Activated naive CD4-positive, alpha-beta T cell (primary cell): Measurements from ENCODE around the gene CCDC127.
"Not testable (repeated sequence)": the region's sequence is repeated elsewhere in the genome, so short reads cannot be mapped to it uniquely, and the experiment has no call there.

ENCODE experiments used
- DNase-seq, 4 experiments: peaks; one replicate each; lab custom pipeline; 2025; lab: John Stamatoyannopoulos, UW

The CCDC127 gene, protein sequence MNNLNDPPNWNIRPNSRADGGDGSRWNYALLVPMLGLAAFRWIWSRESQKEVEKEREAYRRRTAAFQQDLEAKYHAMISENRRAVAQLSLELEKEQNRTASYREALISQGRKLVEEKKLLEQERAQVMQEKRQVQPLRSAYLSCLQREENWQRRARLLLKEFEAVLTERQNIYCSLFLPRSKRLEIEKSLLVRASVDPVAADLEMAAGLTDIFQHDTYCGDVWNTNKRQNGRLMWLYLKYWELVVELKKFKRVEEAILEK

DNA sequence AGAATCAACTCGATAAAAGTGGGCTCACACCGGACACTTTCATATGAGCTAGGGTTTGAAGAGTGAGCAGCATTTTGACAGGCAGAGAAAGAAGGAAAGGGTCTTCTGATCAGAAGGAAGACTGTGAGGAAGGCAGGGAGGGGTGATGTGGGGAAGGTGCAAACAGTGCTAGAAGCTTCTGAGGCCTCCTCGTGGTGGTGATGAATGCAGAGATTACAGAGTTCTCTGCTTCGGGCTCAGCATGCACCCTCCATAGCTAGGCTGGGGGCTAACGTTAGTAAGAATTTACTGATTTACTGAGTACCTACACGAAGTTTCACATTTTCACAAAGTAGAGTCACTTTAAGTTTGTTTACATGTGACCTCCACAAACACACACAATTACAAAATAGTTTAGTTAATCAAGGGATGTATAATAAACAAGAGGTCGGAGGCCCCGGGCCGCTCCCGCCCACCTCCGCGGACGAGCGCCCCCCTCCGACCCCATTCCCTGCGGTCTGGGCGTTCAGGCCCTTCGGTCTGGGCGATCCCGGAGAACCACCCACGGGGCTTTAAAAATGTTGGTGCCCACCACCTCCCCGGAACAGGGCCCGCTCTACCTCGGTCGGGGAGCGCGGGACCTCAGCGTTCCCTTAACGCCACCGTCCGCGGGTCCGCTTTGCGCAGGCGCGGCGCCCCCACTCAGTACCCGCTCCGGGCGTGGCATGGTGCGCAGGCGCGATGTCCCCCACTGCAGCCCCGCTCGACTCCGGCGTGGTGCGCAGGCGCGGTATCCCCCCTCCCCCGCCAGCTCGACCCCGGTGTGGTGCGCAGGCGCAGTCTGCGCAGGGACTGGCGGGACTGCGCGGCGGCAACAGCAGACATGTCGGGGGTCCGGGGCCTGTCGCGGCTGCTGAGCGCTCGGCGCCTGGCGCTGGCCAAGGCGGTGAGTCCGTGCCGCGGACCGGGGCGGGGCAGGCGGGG lies at the start of gene CCDC127, which contains the start of gene SDHA:
Gene CCDC127 (minus strand): TSS at position 660 of the 963 bp plus-strand sequence. CDS start 1,304 bp downstream, outside the sequence.
Gene SDHA (plus strand): TSS at position 827 of the 963 bp plus-strand sequence. CDS start 36 bp downstream, at position 863.
- peak; percentile 95 to 98 (median 97) for DNase-seq

DNA sequence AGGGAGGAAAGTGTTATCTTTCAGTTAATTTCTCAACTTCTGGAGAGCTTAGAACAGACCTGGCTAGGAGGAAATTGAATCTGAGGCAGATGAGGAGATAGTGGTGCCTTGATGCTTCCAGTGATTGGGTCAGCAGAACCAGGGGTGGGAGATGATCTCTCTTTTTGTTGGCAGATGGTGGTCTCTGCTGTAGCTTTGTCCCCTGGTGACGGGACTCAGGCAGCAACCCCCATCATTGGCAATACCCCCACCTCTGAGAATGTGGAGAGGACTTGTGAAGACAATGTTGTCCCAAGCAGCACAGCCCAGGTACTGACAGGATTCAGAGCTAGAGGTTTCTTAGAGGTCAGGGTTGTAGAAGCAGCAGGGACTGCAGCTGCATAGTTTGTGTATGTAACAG lies 49.8 kb upstream of the CCDC127 start:
- DNase-seq: no peak

DNA sequence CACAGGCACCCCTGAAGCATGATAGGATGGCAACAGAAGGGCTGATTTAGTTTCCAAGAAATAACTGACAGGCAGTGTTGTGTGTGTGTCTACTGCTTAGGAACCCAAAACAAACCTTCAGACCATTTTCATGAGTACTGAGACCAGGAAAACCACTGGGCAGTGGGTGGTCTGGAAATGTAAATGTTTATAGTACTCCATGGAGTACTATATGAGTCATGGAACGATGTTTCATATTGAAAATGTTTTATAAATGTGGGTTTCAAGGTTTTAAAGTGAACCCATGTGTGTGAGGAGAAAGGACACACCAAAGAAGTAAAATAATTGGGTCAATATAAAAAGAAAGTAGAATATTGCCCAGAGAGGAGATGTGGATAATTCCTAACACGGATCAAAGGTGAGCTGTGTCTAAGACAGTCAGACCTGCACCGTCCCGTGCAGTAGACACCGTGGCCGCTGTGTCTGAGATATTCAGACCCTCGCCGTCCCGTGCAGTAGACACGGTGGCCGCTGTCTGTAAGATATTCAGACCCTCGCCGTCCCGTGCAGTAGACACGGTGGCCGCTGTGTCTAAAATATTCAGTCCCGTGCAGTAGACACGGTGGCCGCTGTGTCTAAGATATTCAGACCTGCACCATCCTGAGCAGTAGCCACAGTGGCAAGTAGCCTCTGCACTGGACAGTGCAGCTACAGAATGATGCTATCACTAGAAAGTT lies 48.5 kb upstream of the CCDC127 start:
- not testable (repeated sequence) for DNase-seq

DNA sequence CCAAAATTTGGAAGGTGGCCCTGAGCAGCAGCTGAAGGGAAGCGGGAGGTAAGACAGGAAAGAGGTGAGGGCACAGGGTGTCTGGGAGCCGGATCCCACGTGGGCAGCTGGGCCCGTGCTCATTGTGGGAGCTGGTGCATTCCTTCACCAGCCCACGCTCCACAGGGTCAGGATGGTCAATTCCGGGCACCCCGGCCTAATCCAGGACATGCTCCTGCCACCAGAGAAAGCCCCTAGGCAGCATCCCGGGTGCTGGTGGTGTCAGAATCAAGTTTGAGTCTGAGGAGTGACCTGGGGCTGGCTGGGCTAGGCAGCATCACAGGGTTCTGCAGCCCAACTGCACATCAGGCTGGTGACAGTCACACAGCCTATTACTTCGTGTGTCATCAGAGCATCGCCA lies 46.4 kb upstream of the CCDC127 start:
- DNase-seq: no peak

DNA sequence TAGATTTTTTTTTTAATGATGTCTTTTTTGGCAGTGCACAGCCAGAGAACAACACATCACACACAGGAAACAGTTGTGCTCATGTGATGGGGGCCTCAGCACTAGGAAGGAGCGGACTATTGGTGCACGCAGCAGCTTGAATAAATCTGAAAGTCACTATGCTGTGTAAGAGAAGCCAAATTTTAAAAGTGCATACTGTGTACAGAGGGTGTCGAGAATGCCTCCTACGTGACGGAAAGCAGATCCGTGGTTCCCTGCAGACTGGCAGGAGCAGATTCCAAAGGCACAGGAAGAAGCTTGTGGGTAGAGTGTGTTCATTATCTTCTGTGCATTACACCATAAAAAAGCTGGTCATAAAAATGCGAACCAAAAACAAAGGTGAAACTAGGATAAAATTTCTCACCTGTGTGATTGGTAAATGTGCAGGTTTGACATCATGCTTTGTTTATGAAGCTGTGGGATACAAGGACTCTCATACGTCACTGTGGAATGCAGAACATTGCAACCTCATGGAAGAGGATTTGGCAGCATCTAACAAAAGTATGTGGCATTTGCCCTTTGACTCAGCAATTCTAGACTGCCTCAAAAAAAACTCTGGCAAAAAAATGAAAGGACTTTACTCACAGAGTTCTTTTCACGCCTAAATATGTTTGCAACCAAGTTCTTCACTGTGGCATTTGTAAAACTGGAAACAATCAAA lies 45.5 kb upstream of the CCDC127 start:
- not testable (repeated sequence) for DNase-seq

DNA sequence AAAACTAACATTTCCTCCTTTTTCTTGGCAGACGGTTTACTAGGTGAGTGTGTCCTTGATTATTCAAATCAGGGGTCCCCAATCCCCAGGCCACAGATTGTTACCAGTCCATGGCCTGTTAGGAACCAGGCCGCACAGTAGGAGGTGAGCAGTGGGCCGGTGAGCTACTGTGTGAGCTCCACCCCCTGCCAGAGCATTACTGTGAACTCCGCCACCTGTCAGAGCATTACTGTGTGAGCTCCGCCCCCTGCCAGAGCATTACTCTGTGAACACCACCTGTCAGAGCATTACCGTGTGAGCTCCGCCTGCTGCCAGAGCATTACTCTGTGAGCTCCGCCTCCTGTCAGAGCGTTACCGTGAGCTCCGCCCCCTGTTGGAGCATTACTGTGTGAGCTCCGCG lies 39.2 kb upstream of the CCDC127 start:
- no peak for DNase-seq

DNA sequence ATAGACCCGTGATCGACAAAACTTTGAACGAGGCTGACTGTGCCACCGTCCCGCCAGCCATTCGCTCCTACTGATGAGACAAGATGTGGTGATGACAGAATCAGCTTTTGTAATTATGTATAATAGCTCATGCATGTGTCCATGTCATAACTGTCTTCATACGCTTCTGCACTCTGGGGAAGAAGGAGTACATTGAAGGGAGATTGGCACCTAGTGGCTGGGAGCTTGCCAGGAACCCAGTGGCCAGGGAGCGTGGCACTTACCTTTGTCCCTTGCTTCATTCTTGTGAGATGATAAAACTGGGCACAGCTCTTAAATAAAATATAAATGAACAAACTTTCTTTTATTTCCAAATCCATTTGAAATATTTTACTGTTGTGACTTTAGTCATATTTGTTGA lies 38.4 kb upstream of the CCDC127 start:
- not testable (repeated sequence) for DNase-seq

DNA sequence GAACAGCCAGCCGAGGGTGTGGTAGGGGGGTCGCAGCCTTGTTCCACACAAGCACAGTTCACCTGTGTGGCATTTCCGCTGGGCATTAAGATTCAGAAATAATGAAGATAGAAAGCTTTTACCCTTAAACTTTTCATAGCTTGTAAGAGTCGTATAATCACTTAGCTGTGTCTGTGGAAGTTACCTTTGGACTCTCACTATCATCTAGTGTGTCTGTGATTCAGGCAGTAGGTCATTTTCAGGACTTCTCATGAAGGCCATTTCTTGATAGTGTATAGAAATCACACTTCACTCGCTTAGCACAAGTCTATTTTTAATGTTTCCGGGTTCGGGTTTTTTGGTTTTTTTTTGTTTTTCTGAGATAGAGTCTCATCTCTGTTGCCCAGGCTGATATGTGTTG lies 37.2 kb upstream of the CCDC127 start:
- DNase-seq: not testable (repeated sequence)

DNA sequence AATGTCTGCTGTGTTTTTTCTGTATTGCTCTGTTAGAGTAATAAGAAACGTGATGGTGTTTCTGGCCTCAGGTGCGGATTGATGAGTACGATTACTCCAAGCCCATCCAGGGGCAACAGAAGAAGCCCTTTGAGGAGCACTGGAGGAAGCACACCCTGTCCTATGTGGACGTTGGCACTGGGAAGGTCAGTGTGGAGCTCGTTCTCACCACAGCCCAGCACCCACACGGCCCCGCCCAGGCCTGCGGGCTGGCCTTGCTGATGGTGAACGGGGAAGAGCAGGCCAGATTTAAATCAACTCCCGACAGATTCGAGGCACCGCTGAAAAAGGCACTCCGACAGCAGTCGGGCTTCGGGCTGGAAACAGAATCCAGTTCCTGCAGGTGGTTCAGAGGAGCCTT lies 36.4 kb upstream of the CCDC127 start:
- not testable (repeated sequence) for DNase-seq

DNA sequence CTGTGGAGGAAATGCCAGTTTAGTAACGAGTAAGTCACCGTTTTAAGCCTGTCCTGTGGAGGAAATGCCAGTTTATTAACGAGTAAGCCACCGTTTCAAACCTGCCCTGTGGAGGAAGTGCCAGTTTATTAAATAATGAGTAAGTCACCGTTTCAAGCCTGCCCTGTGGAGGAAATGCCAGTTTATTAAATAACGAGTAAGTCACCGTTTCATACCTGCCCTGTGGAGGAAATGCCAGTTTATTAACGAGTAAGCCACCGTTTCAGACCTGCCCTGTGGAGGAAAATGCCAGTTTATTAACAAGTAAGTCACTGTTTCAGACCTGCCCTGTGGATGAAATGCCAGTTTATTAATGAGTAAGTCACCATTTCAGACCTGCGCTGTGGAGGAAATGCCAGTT lies 34.6 kb upstream of the CCDC127 start:
- no peak for DNase-seq

DNA sequence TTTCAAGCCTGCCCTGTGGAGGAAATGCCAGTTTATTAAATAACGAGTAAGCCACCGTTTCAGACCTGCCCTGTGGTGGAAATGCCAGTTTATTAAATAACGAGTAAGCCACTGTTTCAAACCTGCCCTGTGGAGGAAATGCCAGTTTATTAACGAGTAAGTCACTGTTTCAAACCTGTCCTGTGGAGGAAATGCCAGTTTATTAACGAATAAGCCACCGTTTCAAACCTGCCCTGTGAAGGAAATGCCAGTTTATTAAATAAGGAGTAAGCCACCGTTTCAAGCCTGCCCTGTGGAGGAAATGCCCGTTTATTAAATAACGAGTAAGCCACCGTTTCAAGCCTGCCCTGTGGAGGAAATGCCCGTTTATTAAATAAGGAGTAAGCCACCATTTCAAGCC lies 34.0 kb upstream of the CCDC127 start:
- not testable (repeated sequence) for DNase-seq

DNA sequence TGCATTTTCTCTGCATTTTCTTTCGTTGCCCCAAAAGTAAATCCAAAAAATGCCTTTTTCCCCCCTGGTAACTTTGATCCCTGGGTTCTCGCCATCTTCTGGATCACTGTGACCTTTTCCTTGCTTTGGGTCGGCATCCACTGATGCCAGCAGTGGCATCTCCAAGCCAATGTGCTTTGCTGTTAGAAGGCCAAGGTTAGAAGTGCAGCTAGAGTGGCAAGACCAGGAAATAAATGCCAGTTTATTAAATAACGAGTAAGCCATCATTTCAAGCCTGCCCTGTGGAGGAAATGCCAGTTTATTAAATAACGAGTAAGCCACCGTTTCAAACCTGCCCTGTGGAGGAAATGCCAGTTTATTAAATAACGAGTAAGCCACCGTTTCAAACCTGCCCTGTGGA lies 33.6 kb upstream of the CCDC127 start:
- not testable (repeated sequence) for DNase-seq

DNA sequence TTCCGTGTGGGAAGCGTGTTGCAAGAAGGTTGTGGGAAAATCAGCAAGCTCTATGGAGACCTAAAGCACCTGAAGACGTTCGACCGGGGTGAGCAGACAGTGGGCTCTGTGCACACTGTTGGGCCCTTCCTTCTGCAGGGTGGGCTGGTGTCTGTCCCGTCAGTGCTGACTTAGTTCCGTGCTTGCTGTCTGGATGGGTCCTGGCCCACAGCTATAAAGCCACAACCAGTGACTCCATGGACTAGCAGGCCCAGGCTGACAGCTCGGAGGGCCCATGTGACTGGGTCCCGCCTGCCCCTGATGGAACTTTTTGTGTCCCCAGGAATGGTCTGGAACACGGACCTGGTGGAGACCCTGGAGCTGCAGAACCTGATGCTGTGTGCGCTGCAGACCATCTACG lies 33.1 kb upstream of the CCDC127 start:
- DNase-seq: not testable (repeated sequence)

DNA sequence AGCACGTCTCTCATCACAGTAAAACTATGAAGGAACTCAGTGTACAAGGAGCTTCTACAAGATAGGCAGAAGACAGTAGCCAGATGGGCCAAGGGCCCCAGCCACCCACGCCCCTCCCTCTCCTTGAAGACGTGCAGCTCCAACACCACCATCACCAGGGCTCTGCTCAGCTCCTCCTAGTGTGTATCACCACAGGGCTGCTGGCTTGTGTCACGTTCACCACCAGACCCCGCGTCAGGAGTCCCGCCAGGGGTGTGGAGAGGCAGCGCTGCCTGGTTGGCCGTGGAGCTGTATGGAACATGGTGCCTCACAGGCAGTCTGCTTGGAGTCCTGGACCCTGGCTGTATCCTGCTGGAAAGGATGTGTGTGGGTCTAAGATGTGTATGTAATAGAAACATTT lies 32.4 kb upstream of the CCDC127 start:
- DNase-seq: not testable (repeated sequence)

DNA sequence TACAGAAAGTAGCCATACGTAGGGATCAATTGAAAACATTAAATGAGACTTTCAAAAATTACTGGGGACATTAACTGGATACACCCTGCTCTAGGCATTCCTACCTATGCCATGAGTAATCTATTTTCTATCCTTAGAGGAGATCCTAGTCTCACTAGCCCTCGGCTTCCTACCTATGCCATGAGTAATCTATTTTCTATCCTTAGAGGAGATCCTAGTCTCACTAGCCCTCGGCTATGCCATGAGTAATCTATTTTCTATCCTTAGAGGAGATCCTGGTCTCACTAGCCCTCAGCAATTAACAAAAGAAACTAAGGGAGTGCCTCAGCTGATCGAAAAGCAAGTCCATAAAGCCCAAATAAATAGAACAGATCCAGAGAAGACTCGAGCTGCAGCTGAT lies 27.8 kb upstream of the CCDC127 start:
- DNase-seq: not testable (repeated sequence)

DNA sequence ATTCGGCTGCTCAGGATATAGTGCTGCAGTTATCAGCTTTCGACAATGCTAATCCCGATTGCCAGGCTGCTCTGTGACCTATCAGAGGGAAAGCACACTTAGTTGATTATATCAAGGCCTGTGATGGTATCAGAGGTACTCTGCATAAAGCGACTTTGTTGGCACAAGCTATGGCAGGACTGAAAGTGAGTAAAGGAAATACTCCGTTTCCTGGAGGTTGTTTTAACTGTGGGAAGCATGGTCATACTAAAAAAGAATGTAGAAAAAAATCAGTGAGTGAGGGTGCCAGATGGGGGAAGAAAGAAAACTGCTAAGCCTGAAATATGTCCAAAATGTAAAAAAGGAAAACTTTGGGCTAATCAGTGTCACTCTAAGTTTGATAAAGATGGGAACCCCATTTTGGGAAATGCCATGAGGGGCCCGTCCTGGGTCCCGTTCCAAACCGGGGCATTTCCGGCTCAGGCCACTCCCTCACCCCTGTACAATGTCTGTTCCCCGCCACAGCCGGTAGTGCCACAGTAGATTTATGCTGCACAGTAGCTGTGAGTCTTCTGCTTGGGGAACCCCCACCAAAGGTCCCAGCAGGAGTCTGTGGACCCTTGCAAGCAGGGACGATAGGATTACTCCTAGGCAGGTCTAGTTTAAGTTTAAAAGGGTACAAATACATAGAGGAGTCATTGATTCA lies 25.9 kb upstream of the CCDC127 start:
- not testable (repeated sequence) for DNase-seq

DNA sequence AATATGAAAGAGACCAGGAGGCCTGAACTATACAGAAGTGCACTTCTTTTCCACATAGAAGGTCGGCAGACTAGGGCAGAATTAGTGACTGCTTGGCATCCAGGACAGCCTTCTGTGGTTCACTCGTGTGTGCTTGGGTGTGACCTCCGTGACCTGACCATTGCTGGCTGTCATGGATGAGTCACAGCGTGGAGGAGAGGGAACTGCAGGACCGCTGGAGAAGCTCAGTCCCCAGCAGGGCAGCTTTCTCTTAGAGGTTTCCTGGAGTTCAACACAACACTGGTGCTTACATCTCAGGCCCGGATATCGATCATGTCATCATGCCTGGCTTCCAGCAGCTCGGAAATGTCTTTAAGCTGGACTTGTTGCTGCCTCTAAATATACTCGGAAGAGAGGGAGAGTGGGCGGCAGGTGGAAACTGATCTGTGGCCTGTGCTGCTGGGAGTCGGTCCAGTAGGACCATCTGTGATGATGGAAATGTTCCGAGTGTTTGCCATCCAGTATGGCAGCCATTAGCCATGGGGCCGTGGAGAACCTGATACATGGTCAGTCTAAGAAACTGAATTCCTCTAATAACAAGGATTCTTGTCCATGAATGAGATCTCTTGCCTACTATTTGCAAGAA lies 23.2 kb upstream of the CCDC127 start:
- not testable (repeated sequence) for DNase-seq

DNA sequence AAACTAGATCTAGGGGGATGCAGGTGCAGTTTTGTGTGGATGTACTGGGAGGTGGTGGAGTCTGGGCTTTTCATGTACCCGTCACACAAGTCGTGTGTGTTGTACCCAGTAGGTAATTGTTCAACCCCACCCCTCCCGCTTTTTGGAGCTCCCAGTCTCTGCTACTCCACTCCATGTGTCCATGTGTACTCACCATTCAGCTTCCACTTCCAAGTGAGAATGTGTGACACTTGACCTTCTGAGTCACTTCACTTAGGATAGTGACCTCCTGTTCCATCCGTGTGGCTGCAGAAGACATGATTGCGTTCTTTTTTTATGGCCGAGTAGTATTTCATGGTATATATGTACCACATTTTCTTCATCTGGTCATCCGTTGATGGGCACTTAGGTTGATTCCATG lies 22.6 kb upstream of the CCDC127 start:
- DNase-seq: not testable (repeated sequence)

DNA sequence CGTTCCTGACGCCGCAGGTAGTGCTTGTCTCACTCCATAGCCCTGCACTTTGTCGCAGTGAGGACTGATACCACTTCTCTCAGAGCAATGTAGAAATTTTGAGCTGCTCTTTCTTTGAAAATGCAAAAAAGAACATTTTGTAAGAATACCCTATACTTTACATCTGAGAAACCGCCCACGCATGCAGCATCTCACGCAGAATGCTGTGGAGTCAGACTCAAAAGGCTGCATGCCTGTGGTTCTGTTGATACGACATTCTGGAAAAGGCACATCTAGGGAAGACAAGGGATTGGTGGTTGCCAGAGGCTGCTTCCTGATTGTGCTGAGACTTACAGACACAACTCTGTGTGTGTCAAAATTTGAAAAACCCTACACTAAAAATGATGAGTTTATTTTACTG lies 20.0 kb upstream of the CCDC127 start:
- not testable (repeated sequence) for DNase-seq

DNA sequence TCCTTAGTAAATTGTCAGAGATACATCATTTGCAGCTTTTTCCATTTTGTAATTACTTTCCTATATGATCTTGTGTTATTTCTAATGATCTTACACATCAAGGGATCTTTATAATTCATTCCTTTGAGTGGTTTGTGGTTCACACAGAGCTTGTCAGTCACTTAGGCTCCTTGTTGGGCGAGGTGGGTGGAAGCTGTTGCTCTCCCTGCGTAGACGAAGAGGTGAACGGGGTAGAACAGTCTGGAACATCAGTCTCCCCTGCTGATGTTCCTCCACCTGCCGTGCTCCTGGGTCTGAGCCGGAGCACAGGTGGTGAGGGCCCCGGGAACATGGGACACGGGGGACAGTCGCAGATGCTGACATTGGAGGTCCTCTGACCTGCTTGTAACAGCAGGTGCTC lies 17.6 kb upstream of the CCDC127 start:
- not testable (repeated sequence) for DNase-seq
